Vagina (tissue), 2 donors: ENCODE data around the gene BTG2.

Experiments used
- POLR2A ChIP-seq, 2 donors: fragments of 450-650 bp; IDR thresholded peaks; one replicate each; pipeline ENCODE4 v1.6.1; 2017; ENCODE audit warnings: antibody characterized with exemption in 2 of 2, mild to moderate bottlenecking in 2 of 2, moderate library complexity in 2 of 2
- TF ChIP-seq, protein P1 (sequence below), 3 experiments: fragments of 450-650 bp in 2 of 3; fragments of 200-600 bp in 1 of 3; sonication (generic) in 1 of 3; IDR thresholded peaks; one replicate each; pipeline ENCODE4 v1.5.1; 2017 to 2019; ENCODE audit warnings: antibody characterized with exemption in 3 of 3, mild to moderate bottlenecking in 2 of 3, moderate library complexity in 2 of 3

DNA sequence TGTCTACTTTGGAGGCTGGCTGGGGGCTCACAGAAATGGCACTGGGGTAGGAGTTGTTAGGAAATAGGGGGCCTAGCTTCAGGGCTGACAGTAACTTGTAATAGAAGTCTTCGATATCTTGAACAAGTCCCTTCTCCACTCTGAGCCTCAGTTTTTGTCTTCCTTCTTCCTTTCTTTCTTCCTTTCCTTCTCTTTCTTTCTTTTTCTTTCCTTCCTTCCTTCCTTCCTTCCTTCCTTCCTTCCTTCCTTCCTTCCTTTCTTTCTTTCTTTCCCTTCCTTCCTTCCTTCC lies 12.9 kb downstream of the BTG2 start:
- TF ChIP-seq, protein P1, sequence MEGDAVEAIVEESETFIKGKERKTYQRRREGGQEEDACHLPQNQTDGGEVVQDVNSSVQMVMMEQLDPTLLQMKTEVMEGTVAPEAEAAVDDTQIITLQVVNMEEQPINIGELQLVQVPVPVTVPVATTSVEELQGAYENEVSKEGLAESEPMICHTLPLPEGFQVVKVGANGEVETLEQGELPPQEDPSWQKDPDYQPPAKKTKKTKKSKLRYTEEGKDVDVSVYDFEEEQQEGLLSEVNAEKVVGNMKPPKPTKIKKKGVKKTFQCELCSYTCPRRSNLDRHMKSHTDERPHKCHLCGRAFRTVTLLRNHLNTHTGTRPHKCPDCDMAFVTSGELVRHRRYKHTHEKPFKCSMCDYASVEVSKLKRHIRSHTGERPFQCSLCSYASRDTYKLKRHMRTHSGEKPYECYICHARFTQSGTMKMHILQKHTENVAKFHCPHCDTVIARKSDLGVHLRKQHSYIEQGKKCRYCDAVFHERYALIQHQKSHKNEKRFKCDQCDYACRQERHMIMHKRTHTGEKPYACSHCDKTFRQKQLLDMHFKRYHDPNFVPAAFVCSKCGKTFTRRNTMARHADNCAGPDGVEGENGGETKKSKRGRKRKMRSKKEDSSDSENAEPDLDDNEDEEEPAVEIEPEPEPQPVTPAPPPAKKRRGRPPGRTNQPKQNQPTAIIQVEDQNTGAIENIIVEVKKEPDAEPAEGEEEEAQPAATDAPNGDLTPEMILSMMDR (IDR thresholded peaks at IDR 0.05): no peak
- no peak for TF ChIP-seq POLR2A (IDR thresholded peaks at IDR 0.05)
